Measurements from ENCODE around the gene COP1. TPM values are rescaled to one million over a fixed set of nuclear protein-coding genes. Genes with fewer than 3 reads are reported as not detected.

Gene COP1
- polyA plus RNA-seq, 3 donors = 44.0 to 74.2 (median 68.6) TPM

GRCh38 chr1:176101951-176102642 is 105.0 kb downstream of the COP1 start:
- H3K27ac Mint-ChIP-seq = peak overlapping the region in 1 of 7 donors; percentile 19
- peaks cover 60 to 89% of the 10 kb centered on the region in 2 donors for H3K36me3 ChIP-seq (replicated peaks in 1 of 2; ENCODE audit: control insufficient read depth in 1 of 2, insufficient read depth in 2 of 2, low read length in 2 of 2)
- WGBS (ENCODE audit: insufficient coverage) = 100% methylated on average over 1 of the region's 5 CpGs

GRCh38 chr1:176098560-176098959 is 108.5 kb downstream of the COP1 start:
- no CpG with 5 or more reads among the region's 2 CpGs for WGBS (ENCODE audit: insufficient coverage)
- no peaks in the 10 kb centered on the region for H3K4me1 Mint-ChIP-seq

More at GRCh38 chr1:176101951-176102642, 105.0 kb downstream of the COP1 start:
- Histone ChIP-seq H3K27me3 (ENCODE audit: control insufficient read depth in 2 of 2, insufficient read depth in 2 of 2, low read length in 2 of 2) (no peaks in the 10 kb centered on the region), H3K4me2 (replicated peaks; ENCODE audit: extremely low read depth, low read length, poor library complexity, severe bottlenecking) (no peak overlapping the region), H2AFZ (ENCODE audit: insufficient read depth, low read depth, low read length, poor library complexity, severe bottlenecking) (no peak overlapping the region), H3K9me3 (replicated peaks in 1 of 2; ENCODE audit: control insufficient read depth in 1 of 2, insufficient read depth in 1 of 2, low read length in 2 of 2) (peaks cover 34 to 47% of the 10 kb centered on the region in 2 donors), H3K4me3 (replicated peaks in 1 of 3; ENCODE audit: low read depth in 2 of 3, low read length in 3 of 3) (no peak overlapping the region), H3K9ac (ENCODE audit: insufficient read depth, low read length, poor library complexity, severe bottlenecking) (no peak overlapping the region), H4K20me1 (ENCODE audit: insufficient read depth, low read length) (peaks cover 43% of the 10 kb centered on the region), H3K4me1 (ENCODE audit: control insufficient read depth in 1 of 2, insufficient read depth in 2 of 2, low read length in 2 of 2) (no peaks in the 10 kb centered on the region), H3K79me2 (ENCODE audit: insufficient read depth, low read length) (peaks cover 4% of the 10 kb centered on the region), H3K27ac (ENCODE audit: low read depth in 1 of 2, low read length in 2 of 2) (no peak overlapping the region)
- Mint-ChIP-seq H3K4me3 (no peak overlapping the region), H3K4me1 (no peaks in the 10 kb centered on the region), H3K36me3 (peaks cover 72 to 85% of the 10 kb centered on the region in 2 donors), H3K27me3 (ENCODE audit: low read depth in 3 of 3) (no peaks in the 10 kb centered on the region), H3K9me3 (peaks cover 18 to 54% (median 44%) of the 10 kb centered on the region in 7 donors)
- no peak for DNase-seq
- intact Hi-C loops (cut with micrococcal nuclease) = no loop called here
- no peak for TF ChIP-seq CTCF (IDR thresholded peaks at IDR 0.05)

More at GRCh38 chr1:176098560-176098959, 108.5 kb downstream of the COP1 start:
- intact Hi-C loops (cut with micrococcal nuclease) = no loop called here
- H3K27me3 ChIP-seq (ENCODE audit: control insufficient read depth in 2 of 2, insufficient read depth in 2 of 2, low read length in 2 of 2) = no peaks in the 10 kb centered on the region
- Mint-ChIP-seq H3K27ac (no peak overlapping the region), H3K9me3 (peaks cover 18 to 56% (median 44%) of the 10 kb centered on the region in 7 donors), H3K36me3 (peaks cover 65 to 79% of the 10 kb centered on the region in 2 donors), H3K4me3 (no peak overlapping the region), H3K27me3 (ENCODE audit: low read depth in 3 of 3) (no peaks in the 10 kb centered on the region)
- peaks cover 32% of the 10 kb centered on the region for H4K20me1 ChIP-seq (ENCODE audit: insufficient read depth, low read length)
- no peaks in the 10 kb centered on the region for H3K4me1 ChIP-seq (ENCODE audit: control insufficient read depth in 1 of 2, insufficient read depth in 2 of 2, low read length in 2 of 2)
- TF ChIP-seq CTCF (IDR thresholded peaks at IDR 0.05) = no peak
- peaks cover 34 to 47% of the 10 kb centered on the region in 2 donors for H3K9me3 ChIP-seq (replicated peaks in 1 of 2; ENCODE audit: control insufficient read depth in 1 of 2, insufficient read depth in 1 of 2, low read length in 2 of 2)
- no peak for DNase-seq
- H3K27ac ChIP-seq (ENCODE audit: low read depth in 1 of 2, low read length in 2 of 2) = no peak overlapping the region
- H3K4me3 ChIP-seq (replicated peaks in 1 of 3; ENCODE audit: low read depth in 2 of 3, low read length in 3 of 3) = no peak overlapping the region
- H3K79me2 ChIP-seq (ENCODE audit: insufficient read depth, low read length) = peaks cover 4% of the 10 kb centered on the region
- H3K4me2 ChIP-seq (replicated peaks; ENCODE audit: extremely low read depth, low read length, poor library complexity, severe bottlenecking) = no peak overlapping the region
- no peak overlapping the region for H3K9ac ChIP-seq (ENCODE audit: insufficient read depth, low read length, poor library complexity, severe bottlenecking)
- peaks cover 56 to 87% of the 10 kb centered on the region in 2 donors for H3K36me3 ChIP-seq (replicated peaks in 1 of 2; ENCODE audit: control insufficient read depth in 1 of 2, insufficient read depth in 2 of 2, low read length in 2 of 2)
- no peak overlapping the region for H2AFZ ChIP-seq (ENCODE audit: insufficient read depth, low read depth, low read length, poor library complexity, severe bottlenecking)

Measured in CD14-positive monocyte (primary cell).